HG02943 (cell line): ENCODE data around the gene BDH1.

ENCODE experiments used
- ATAC-seq: cut with Tn5 transposase; IDR thresholded peaks from one replicate; pipeline ENCODE4 v1.9.1; 2021; ENCODE audit warnings: mild to moderate bottlenecking, low read depth, moderate library complexity; ENCODE audit not compliant: unreplicated experiment

BDH1 gene

GRCh38 chr3:197466586-197467399 is 89.0 kb downstream of the BDH1 start:
- no peak for ATAC-seq

GRCh38 chr3:197465996-197466549 is 89.7 kb downstream of the BDH1 start:
- ATAC-seq, result no peak

GRCh38 chr3:197465197-197465995 is 90.4 kb downstream of the BDH1 start:
- no peak for ATAC-seq

- no peak for ATAC-seq
Measured at GRCh38 chr3:197464794-197465193, 91.0 kb downstream of the BDH1 start.

- no peak for ATAC-seq
Measured at GRCh38 chr3:197463279-197463678, 92.5 kb downstream of the BDH1 start.

- ATAC-seq, result no peak
Measured at GRCh38 chr3:197462808-197463207, 93.0 kb downstream of the BDH1 start.

GRCh38 chr3:197460639-197461038 is 95.1 kb downstream of the BDH1 start:
- no peak for ATAC-seq

GRCh38 chr3:197460002-197460401 is 95.8 kb downstream of the BDH1 start:
- ATAC-seq, result no peak
